Ascending aorta (tissue), 2 donors: Measurements from ENCODE around the gene TMEM131L. TPM values are rescaled to one million over a fixed set of nuclear protein-coding genes. Genes with fewer than 3 reads are reported as not detected.
"Not testable (repeated sequence)": the region's sequence is repeated elsewhere in the genome, so short reads cannot be mapped to it uniquely, and the experiment has no call there.

ENCODE experiments used
- DNase-seq, 2 donors: peaks; one replicate each; pipeline ENCODE4 v3.0.0-alpha.2; 2019; ENCODE audit warnings: low spot score in 2 of 2
- H3K27ac ChIP-seq, 2 donors: fragments of 200-600 bp; sonication (generic); one replicate each; pipeline ENCODE4 v1.5.1; 2016 to 2017; ENCODE audit warnings: mild to moderate bottlenecking in 1 of 2
- H3K27me3 ChIP-seq: fragments of 200-600 bp; sonication (generic); one replicate; pipeline ENCODE4 v1.5.1; 2017
- H3K36me3 ChIP-seq, 2 donors: fragments of 200-600 bp; sonication (generic); one replicate each; pipeline ENCODE4 v1.5.1; 2016
- H3K4me1 ChIP-seq, 2 donors: fragments of 200-600 bp; sonication (generic); one replicate each; pipeline ENCODE4 v1.5.1; 2016 to 2017; ENCODE audit warnings: mild to moderate bottlenecking in 1 of 2
- H3K4me3 ChIP-seq, 2 donors: fragments of 200-600 bp; sonication (generic); one replicate each; pipeline ENCODE4 v1.5.1; 2016 to 2017; ENCODE audit warnings: mild to moderate bottlenecking in 1 of 2
- H3K9me3 ChIP-seq, 2 donors: fragments of 200-600 bp; sonication (generic); one replicate each; pipeline ENCODE4 v1.5.1; 2016
- CTCF ChIP-seq, 3 experiments: fragments of 200-600 bp in 2 of 3; fragments of 450-650 bp in 1 of 3; sonication (generic) in 2 of 3; IDR thresholded peaks; one replicate each; pipeline ENCODE4 v1.5.1; 2016 to 2019; ENCODE audit warnings: antibody characterized with exemption in 3 of 3, mild to moderate bottlenecking in 1 of 3, moderate library complexity in 1 of 3
- intact Hi-C: fragments of 100-400 bp; cut with DNase I; formaldehyde crosslinking; loops from one replicate; pipeline ENCODE4 v1.15.1; 2023
- total RNA-seq: library from RNA; depleted of rRNA; stranded (reverse); fragments of >200 nt; gene quantifications from one replicate; pipeline ENCODE4 v1.1.0, GENCODE V29; 2016

The TMEM131L gene
- total RNA-seq, 1 donor from 2014 or later = 6.9 TPM

GRCh38 chr4:153543351-153543750 is 77.2 kb downstream of the TMEM131L start:
- Histone ChIP-seq H3K4me1 (peaks cover 0 to 17% of the 10 kb centered on the region in 2 donors), H3K9me3 (no peaks in the 10 kb centered on the region), H3K36me3 (no peaks in the 10 kb centered on the region), H3K4me3 (no peak overlapping the region), H3K27me3 (no peaks in the 10 kb centered on the region), H3K27ac (peak overlapping the region; percentile 70 to 83)
- DNase-seq = no peak
- intact Hi-C loops = no loop called here
- no peak for TF ChIP-seq CTCF (IDR thresholded peaks at IDR 0.05)

GRCh38 chr4:153545822-153546221 is 79.7 kb downstream of the TMEM131L start:
- H3K27me3 ChIP-seq = no peaks in the 10 kb centered on the region
- peak overlapping the region in 1 of 2 donors; percentile 83 for H3K27ac ChIP-seq
- H3K9me3 ChIP-seq = no peaks in the 10 kb centered on the region
- H3K36me3 ChIP-seq = no peaks in the 10 kb centered on the region
- H3K4me3 ChIP-seq = no peak overlapping the region
- intact Hi-C loops = no loop called here
- peaks cover 3 to 16% of the 10 kb centered on the region in 2 donors for H3K4me1 ChIP-seq
- no peak for TF ChIP-seq CTCF (IDR thresholded peaks at IDR 0.05)
- no peak for DNase-seq

- H3K4me3 ChIP-seq = no peak overlapping the region
- H3K4me1 ChIP-seq = peaks cover 3 to 16% of the 10 kb centered on the region in 2 donors
- H3K36me3 ChIP-seq = no peaks in the 10 kb centered on the region
- peak overlapping the region in 1 of 2 donors; percentile 8 for H3K27ac ChIP-seq
- intact Hi-C loops = no loop called here
- H3K9me3 ChIP-seq = no peaks in the 10 kb centered on the region
- H3K27me3 ChIP-seq = no peaks in the 10 kb centered on the region
- TF ChIP-seq CTCF (IDR thresholded peaks at IDR 0.05) = no peak
- DNase-seq = no peak
These were observed 80.1 kb downstream of the TMEM131L start for GRCh38 chr4:153546280-153546679.

GRCh38 chr4:153547520-153547919 is 81.4 kb downstream of the TMEM131L start:
- Histone ChIP-seq H3K27me3 (no peaks in the 10 kb centered on the region), H3K9me3 (no peaks in the 10 kb centered on the region), H3K27ac (peak overlapping the region in 1 of 2 donors; percentile 14), H3K36me3 (no peaks in the 10 kb centered on the region), H3K4me1 (peaks cover 3 to 18% of the 10 kb centered on the region in 2 donors), H3K4me3 (no peak overlapping the region)
- no peak for DNase-seq
- intact Hi-C loops = no loop called here
- TF ChIP-seq CTCF (IDR thresholded peaks at IDR 0.05) = no peak

GRCh38 chr4:153548907-153549306 is 82.7 kb downstream of the TMEM131L start:
- H3K27me3 ChIP-seq, DNase-seq, H3K4me3 ChIP-seq, H3K36me3 ChIP-seq, intact Hi-C loops, H3K9me3 ChIP-seq: not testable (repeated sequence)
- H3K4me1 ChIP-seq = peaks cover 3 to 23% of the 10 kb centered on the region in 2 donors
- H3K27ac ChIP-seq = peak overlapping the region in 1 of 2 donors; percentile 22

GRCh38 chr4:153549405-153549804 is 83.2 kb downstream of the TMEM131L start:
- Histone ChIP-seq H3K4me1 (peaks cover 3 to 23% of the 10 kb centered on the region in 2 donors), H3K27me3 (no peaks in the 10 kb centered on the region), H3K27ac (no peak overlapping the region), H3K9me3 (no peaks in the 10 kb centered on the region), H3K4me3 (no peak overlapping the region), H3K36me3 (no peaks in the 10 kb centered on the region)
- intact Hi-C loops = no loop called here
- TF ChIP-seq CTCF (IDR thresholded peaks at IDR 0.05) = no peak
- DNase-seq = no peak
